GM18520 (cell line): ENCODE results near the gene PHACTR1.

Experiments
- ATAC-seq: cut with Tn5 transposase; IDR thresholded peaks from one replicate; pipeline ENCODE4 v1.9.1; 2021; ENCODE audit not compliant: unreplicated experiment

PHACTR1 gene

DNA sequence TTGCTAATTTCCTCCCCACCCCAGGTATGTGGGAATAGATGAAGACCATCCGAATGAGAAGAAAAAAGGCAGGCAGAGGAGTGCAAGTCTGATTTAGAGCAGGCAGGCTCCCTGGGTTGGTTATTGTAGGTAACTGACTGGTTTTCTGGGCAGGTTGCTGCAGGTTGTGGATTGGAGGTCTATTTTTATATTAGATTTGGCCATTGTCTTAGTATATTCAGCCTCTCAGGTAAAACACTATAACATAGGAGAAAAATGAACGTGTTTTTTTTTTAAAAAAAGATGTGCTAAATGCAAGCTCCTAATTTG, 612.3 kb downstream of the PHACTR1 start:
- no peak for ATAC-seq

DNA sequence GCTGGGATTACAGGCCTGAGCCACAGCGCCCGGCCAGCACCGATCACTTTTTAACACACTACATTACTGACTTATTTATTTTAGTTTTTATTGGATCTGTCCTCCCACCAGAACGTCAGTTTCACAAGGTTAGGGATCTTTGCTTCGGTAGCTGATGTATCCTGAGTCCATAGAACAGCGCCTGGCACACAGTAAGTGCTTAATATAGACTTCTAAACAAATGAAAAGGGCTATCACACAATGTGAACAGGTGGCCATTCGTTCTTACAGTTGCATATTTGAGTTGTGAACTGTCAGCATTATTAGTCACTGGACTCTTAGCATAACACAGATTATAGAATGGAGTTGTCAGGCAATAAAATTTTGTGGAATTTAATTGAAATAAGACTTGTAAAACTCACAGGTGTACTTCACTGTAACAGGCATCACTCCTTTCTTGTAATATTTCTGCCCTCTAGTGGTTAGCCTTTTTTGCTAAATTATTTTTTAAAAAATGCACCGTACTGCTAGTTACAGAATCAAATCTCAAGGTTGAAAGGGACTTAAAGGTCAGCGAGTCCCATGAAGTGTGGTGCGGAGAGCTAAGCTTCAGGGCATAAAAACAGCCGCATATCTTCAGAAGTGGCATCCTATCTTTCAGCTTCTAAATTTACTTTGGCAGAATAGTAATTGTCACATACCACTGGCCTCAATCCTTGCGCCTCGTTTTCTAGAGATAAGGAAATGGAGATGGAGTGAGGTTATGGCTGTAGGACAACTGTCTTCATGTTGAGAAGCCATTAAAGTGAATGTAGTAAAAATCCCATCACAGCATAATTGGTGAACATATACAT, 615.2 kb downstream of the PHACTR1 start:
- no peak for ATAC-seq

DNA sequence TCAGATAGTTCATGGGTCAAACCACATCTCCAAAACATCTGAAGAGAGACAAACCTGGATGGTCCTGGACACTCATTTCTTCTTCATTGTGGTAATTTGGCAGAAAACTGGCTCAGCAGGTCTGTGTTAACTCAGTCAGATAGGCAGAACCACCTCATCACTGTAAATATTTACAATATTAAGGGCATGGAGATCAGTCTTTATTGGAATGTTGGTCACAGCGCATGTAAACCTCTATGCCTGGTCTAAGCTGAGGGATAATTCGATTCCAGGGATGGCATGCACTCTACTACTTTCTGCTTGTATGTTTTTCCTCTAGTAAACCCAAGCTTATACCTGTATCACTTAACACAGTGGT, 615.8 kb downstream of the PHACTR1 start:
- no peak for ATAC-seq

DNA sequence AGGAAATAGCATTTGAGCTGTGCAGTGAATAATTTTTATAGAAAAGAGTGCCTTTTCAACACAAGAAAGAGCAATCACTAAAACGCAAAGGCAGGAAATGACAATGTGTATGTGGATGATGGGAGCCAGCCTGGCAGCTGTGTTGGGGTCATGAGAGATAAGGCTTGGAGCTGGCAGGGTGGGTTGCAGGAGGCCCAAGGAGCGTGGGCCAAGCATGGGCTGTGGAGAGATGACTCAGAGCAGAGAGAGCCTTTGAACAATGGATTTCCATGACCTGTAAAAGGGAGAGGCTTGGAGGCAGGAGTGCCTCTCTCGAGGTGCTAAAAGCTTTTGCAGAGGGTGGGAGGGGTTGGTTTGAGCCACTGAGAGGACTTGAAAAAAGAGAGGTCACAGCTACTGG, 618.4 kb downstream of the PHACTR1 start:
- no peak for ATAC-seq

DNA sequence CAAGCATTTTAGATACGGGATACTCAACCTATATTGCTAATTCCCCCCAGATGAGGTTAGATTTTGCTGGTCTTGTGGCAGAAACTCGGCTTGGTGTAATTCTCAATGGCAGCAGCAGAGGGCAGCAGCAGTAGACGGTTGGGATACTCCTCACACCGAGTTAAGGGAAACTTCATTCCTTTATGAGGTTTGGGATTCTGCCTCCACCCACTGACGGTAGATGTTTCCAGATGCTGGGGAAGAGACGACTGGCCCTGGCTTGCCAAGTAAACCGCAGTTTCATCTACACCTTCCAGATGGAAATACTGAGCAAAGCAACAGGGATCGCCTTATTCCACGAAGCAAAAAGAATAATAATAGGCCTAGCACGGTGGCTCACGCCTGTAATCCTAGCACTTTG, 620.0 kb downstream of the PHACTR1 start:
- no peak for ATAC-seq

DNA sequence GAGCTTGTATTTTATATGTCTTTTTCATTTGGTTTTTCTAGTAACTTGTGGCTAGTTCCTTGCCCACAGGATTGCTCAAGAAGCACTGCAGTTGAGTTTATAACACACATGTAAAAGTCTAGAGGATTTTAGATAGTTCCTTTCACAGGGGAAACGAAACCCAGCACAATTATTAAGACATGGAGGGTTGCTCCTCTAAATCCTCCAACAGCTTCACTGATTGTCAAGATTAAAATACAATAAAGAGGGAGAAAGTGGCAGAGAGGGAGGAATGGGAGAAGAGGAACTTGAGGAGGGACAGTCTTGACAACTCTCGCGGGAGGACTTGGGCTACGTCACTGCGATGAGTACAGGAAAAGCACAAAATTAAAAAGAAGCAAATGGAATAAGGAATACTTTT, 621.5 kb downstream of the PHACTR1 start:
- no peak for ATAC-seq
